HL-60 (cell line): Measurements from ENCODE around the gene GIMAP1.

Experiments
- DNase-seq, 2 experiments: peaks; one replicate each; pipeline ENCODE4 v3.0.0-alpha.2; 2010 to 2020; ENCODE audit warnings: low read depth in 1 of 2, low spot score in 1 of 2
- H3K27ac ChIP-seq: fragments of 250-450 bp; sonication (Bioruptor Pico); replicated peaks from 2 replicates; pipeline ENCODE4 v1.5.1; 2020; ENCODE audit warnings: mild to moderate bottlenecking, moderate library complexity
- H3K27me3 ChIP-seq: fragments of 250-450 bp; sonication (Bioruptor Pico); 2 replicates; pipeline ENCODE4 v1.5.1; 2021; ENCODE audit warnings: mild to moderate bottlenecking, moderate library complexity; ENCODE audit not compliant: insufficient read depth, poor library complexity, severe bottlenecking
- H3K4me3 ChIP-seq: replicated peaks from 2 replicates; pipeline ENCODE4 v1.5.1; 2011; ENCODE audit warnings: mild to moderate bottlenecking, control low read depth, low read length; ENCODE audit not compliant: insufficient read depth
- CTCF ChIP-seq: IDR thresholded peaks from one replicate; pipeline ENCODE4 v1.5.1; 2011; ENCODE audit warnings: low read length, control low read depth, inconsistent platforms; ENCODE audit not compliant: insufficient read depth
- GABPA ChIP-seq: IDR thresholded peaks from 2 replicates; pipeline ENCODE4 v1.6.1; 2012; ENCODE audit warnings: low read depth
- POLR2AphosphoS5 ChIP-seq: IDR thresholded peaks from 2 replicates; pipeline ENCODE4 v1.6.1; 2012; ENCODE audit warnings: low read depth
- SPI1 ChIP-seq: IDR thresholded peaks from 2 replicates; pipeline ENCODE4 v1.6.1; 2012; ENCODE audit warnings: low read depth, mild to moderate bottlenecking, borderline replicate concordance
- TF ChIP-seq, protein P1 (sequence below): IDR thresholded peaks from 2 replicates; pipeline ENCODE4 v1.6.1; 2012; ENCODE audit warnings: low read depth; ENCODE audit not compliant: insufficient replicate concordance

The GIMAP1 gene

GRCh38 chr7:150686030-150686631 is 30.3 kb upstream of the GIMAP1 start:
- H3K4me3 ChIP-seq: peak overlapping the region; percentile 48
- no peak for DNase-seq
- no peaks in the 10 kb centered on the region for H3K27me3 ChIP-seq
- H3K27ac ChIP-seq: peak overlapping the region; percentile 74
- TF ChIP-seq, protein P1, sequence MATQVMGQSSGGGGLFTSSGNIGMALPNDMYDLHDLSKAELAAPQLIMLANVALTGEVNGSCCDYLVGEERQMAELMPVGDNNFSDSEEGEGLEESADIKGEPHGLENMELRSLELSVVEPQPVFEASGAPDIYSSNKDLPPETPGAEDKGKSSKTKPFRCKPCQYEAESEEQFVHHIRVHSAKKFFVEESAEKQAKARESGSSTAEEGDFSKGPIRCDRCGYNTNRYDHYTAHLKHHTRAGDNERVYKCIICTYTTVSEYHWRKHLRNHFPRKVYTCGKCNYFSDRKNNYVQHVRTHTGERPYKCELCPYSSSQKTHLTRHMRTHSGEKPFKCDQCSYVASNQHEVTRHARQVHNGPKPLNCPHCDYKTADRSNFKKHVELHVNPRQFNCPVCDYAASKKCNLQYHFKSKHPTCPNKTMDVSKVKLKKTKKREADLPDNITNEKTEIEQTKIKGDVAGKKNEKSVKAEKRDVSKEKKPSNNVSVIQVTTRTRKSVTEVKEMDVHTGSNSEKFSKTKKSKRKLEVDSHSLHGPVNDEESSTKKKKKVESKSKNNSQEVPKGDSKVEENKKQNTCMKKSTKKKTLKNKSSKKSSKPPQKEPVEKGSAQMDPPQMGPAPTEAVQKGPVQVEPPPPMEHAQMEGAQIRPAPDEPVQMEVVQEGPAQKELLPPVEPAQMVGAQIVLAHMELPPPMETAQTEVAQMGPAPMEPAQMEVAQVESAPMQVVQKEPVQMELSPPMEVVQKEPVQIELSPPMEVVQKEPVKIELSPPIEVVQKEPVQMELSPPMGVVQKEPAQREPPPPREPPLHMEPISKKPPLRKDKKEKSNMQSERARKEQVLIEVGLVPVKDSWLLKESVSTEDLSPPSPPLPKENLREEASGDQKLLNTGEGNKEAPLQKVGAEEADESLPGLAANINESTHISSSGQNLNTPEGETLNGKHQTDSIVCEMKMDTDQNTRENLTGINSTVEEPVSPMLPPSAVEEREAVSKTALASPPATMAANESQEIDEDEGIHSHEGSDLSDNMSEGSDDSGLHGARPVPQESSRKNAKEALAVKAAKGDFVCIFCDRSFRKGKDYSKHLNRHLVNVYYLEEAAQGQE: no peak
- TF ChIP-seq SPI1 (no peak), POLR2AphosphoS5 (no peak), CTCF (no peak), GABPA (no peak)

DNA sequence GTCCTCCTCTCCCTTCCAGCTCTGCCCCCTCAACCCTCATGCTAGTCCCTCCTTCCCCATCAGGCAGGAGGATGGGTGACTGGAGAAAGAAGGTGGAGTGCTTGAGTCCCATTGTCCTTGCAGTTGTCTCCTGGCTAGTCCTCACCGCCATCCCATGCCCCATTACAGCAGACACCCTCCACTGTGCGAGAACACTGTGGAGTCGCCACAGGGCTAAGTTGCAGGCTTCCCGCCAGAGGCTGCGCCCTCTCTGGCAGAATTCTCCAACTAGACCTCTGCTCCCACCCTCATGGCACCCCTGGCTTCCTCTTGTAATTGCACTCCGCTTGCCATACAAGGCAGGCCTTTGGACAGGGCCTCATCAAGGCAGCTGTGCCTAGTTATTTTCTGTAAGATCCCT is 27.8 kb upstream of the GIMAP1 start:
- no peak overlapping the region for H3K27ac ChIP-seq
- no peak overlapping the region for H3K4me3 ChIP-seq
- DNase-seq: no peak
- TF ChIP-seq CTCF: no peak
- no peaks in the 10 kb centered on the region for H3K27me3 ChIP-seq

GRCh38 chr7:150695654-150696053 is 20.8 kb upstream of the GIMAP1 start:
- Histone ChIP-seq H3K27me3 (no peaks in the 10 kb centered on the region), H3K27ac (no peak overlapping the region), H3K4me3 (no peak overlapping the region)
- no peak for DNase-seq
- TF ChIP-seq, protein P1: no peak
- TF ChIP-seq GABPA (no peak), SPI1 (no peak), CTCF (no peak), POLR2AphosphoS5 (no peak)

- TF ChIP-seq POLR2AphosphoS5: no peak
- TF ChIP-seq, protein P1: no peak
- no peak for TF ChIP-seq GABPA
- TF ChIP-seq SPI1: no peak
- TF ChIP-seq CTCF: no peak
- DNase-seq: no peak
- Histone ChIP-seq H3K27ac (no peak overlapping the region), H3K27me3 (no peaks in the 10 kb centered on the region), H3K4me3 (no peak overlapping the region)
These were observed 13.2 kb upstream of the GIMAP1 start for GRCh38 chr7:150703209-150703608.
